GM19238 (cell line): Measurements from ENCODE around the gene MEP1A.

Source experiments
- DNase-seq: peaks from one replicate; pipeline ENCODE4 v3.0.0; 2011; ENCODE audit warnings: low spot score; ENCODE audit not compliant: insufficient read length

Gene MEP1A

GRCh38 chr6:46776070-46776712 is 17.0 kb upstream of the MEP1A start:
- no peak for DNase-seq

- no peak for DNase-seq
These were observed 15.5 kb upstream of the MEP1A start for GRCh38 chr6:46777476-46778346.

GRCh38 chr6:46781478-46782378 is 11.5 kb upstream of the MEP1A start:
- no peak for DNase-seq

GRCh38 chr6:46784535-46784934 is 8.7 kb upstream of the MEP1A start:
- DNase-seq = no peak

GRCh38 chr6:46787871-46788540 is 5.2 kb upstream of the MEP1A start:
- no peak for DNase-seq

- no peak for DNase-seq
These were observed 4.4 kb upstream of the MEP1A start for GRCh38 chr6:46788791-46789190.

GRCh38 chr6:46789434-46790354 is 3.5 kb upstream of the MEP1A start:
- no peak for DNase-seq

- no peak for DNase-seq
These were observed 2.8 kb upstream of the MEP1A start for GRCh38 chr6:46790355-46790874.

- DNase-seq = no peak
These were observed 554 bp upstream of the MEP1A start for GRCh38 chr6:46792635-46793034.

- DNase-seq = no peak
These were observed 879 bp downstream of the MEP1A start for GRCh38 chr6:46794068-46794467.

GRCh38 chr6:46795816-46796215 is 2.6 kb downstream of the MEP1A start:
- DNase-seq = no peak

GRCh38 chr6:46796848-46797580 is 3.8 kb downstream of the MEP1A start:
- DNase-seq = no peak

- no peak for DNase-seq
These were observed 6.5 kb downstream of the MEP1A start for GRCh38 chr6:46799657-46800056.

- no peak for DNase-seq
These were observed 15.6 kb downstream of the MEP1A start for GRCh38 chr6:46808806-46809205.

GRCh38 chr6:46815130-46815529 is 21.9 kb downstream of the MEP1A start:
- no peak for DNase-seq

- DNase-seq = no peak
These were observed 23.4 kb downstream of the MEP1A start for GRCh38 chr6:46816626-46817025.

GRCh38 chr6:46819561-46819960 is 26.4 kb downstream of the MEP1A start:
- no peak for DNase-seq

- no peak for DNase-seq
These were observed 28.3 kb downstream of the MEP1A start for GRCh38 chr6:46821458-46821881.

- DNase-seq = no peak
These were observed 35.8 kb downstream of the MEP1A start for GRCh38 chr6:46828939-46829338.
